NCI-H1048 (cell line): ENCODE data around the gene UCK2.

ENCODE experiments used
- DNase-seq: peaks from one replicate; lab custom pipeline; 2025; lab: John Stamatoyannopoulos, UW

Gene UCK2

DNA sequence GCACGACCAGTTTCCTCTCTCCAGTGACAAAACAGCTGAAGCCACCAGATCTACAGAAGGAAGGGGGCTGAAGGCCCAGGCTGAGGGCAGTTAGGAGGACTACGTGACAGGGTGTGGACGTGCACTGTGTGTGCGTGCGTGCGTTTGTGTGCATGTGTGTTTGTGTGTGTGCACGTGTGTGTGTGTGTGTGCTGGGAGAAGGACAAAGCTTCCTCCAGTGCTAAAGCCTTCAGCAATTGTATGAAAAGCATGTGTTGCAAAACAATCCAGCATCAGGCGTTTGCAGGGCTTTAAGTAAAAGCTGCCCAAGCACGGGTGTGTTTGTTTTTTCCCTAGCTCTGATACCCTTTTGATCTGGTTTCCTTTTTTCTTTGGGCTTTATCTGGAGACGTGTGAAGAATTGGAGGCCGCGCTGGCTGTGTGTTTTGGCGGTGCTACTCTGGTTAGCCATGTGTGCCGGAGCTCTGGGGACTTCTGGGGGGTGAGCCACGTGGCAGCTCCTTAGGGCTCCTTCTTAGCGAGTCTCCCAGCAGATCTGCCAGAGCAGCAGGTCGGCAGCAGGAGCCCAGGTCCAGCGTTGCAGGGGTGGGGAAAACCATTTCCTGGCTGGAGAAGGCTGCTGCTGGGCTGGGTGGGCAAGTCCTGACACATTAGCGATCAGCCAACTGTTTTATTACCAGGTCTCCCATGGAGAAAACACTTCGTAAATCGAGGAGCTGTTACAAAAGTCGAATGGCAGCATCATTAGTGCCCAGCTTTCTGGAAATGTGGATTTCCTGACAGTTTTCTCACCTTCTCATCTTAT, 73.4 kb downstream of the UCK2 start:
- no peak for DNase-seq

DNA sequence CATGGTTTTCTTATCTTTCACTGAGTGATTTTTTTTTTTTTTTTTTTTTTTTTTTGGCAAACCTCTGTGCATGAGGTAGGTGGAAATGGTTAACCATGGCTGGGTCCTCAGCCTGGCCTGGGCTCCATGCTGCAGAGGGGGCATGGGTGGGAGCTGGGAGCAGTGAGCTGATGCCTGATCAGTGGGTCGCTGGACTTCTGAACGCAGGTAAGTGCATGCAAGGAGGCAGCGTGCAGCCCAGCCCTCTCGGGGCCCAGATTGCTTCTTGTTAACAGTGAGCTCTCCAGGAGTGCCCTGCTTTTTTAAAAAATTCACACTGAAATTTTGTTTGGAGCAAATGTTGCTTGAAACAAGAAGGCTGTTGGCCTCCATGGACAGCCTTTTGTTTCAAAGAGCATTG, 75.2 kb downstream of the UCK2 start:
- no peak for DNase-seq

DNA sequence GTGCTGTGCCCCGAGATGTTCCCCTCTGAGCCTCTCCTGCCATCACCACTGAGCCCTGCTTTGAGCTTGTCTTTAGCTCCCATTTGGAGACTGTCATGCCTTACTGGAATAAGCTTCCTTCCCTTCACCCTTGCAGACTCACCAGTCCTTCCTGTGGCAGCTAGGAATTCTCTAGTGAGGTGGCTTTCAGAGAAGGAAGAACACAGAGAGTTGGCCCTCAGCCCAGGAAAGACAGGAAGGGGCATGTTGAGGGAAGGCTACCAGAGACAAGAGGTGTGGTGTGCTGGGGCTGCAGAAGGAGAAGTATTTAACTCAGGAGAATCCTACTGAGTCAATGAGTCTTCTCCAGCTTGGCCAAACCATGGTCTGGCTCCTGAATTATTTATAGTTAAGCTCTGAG, 76.3 kb downstream of the UCK2 start:
- no peak for DNase-seq

DNA sequence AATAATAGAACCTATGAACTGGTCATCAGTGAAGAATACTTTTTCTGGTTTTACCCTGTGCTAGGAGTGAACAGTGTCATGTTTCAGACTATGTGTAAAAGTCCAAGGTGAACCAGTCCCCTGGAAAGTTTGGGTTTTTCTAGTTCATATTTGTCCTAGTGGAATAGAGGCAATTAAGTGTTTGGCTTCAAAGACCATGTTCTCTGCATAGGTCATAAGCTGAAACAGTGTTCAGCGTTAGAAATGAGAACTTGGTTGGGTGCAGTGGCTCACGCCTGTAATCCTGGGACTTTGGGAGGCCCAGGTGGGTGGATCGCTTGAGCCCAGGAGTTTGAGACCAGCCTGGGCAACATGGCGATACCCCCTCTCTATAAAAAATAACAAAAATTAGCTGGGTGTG, 77.5 kb downstream of the UCK2 start:
- DNase-seq: no peak

DNA sequence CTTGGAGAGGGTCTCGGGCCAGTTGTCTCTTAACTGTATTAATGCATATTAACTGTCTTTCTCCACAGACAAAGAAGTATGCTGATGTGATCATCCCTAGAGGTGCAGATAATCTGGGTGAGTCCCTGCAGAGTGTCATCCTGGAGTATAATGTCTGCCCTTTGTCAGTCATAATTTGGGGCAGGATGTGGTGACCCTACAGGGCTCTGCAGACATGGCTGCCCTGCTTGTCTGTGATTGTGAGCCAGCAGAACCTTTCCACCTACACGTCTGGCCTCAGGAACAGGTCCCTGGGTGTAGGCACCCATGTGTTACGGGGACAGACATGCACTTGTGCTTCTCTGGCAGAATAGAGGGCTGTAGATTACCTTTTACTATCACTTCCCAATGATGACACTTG, 78.4 kb downstream of the UCK2 start:
- DNase-seq: no peak

DNA sequence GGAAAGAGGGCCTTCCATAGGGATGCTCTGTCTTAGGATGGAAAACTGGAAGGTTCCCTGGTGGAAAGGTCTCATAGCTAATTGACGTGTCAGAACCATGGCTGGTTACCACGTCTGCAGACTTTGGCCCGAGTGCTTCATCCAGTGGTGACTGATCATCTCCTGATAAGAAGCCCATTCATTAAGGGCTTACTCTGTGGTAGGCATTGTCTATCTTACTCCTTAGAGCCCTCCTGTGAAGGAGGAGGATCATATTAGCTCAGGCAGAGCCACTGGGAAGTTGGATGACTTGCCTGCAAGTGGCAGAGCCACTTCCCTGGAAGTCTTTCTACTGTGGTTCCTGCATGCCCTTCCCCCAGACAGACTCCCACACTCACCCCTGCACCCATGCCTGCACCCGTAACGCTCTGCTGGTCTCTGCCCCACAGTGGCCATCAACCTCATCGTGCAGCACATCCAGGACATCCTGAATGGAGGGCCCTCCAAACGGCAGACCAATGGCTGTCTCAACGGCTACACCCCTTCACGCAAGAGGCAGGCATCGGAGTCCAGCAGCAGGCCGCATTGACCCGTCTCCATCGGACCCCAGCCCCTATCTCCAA, 79.9 kb downstream of the UCK2 start:
- no peak for DNase-seq

DNA sequence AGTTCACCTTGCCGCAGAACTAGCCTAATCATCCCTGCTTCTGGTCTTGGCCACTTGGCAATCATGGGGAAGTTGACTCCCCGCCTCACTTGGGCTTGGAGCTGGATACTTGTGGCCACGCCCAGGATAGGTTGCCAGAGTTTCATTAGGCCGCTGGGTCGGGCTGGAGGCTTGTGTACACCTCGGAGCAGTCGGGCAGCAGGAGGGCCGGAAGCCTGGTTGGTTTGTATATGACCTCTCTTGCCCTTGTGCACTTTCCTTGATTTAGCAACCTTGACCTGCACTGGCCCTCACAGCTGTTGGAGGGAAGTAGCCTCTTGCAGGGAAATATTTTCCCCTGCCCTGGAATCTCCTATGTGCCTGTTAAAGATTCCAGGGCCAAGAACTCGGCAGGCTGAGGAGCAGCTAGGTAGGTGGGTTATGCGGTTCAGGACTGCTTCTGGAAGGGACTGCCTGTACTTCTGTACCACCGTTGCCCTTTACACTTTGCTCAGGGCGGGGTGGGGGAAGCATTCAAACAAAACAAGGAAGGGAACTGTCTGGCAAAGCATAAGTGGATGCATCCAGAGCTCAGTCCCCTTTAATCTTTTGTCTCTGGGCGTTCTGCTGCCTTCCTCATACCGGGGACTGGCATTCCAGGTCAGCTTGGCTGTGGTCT, 83.5 kb downstream of the UCK2 start:
- no peak for DNase-seq

DNA sequence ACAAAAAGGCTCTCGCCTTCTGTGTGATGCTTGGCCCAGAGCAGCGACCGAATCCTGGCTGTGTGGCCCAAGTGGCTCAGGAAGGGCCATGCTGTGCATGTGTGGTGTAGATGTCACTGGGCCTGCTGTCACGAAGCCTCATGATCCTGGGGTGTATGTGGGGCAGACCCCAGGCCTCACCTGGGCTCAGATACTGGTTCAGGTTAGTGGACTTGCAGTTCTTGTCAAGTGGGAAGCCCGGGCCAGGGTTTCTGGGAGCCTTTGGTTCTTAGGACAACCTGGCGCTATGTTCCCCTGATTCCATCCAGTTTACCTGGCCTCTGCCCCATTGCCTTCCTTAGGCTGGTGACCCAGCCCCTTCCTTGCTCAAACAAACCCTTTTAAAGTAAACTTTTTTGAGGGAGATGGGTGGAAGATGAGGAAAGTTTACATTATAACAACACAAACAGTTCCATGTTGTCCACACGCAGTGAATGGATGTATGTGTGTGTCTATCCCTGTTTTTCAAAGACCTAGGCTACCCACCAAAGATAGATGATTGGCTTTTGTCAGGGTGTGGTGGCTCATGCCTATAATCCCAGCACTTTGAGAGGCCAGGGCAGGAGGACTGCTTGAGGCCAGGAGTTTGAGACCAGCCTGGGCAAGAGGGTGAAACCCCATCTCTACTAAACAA, 84.3 kb downstream of the UCK2 start:
- no peak for DNase-seq

DNA sequence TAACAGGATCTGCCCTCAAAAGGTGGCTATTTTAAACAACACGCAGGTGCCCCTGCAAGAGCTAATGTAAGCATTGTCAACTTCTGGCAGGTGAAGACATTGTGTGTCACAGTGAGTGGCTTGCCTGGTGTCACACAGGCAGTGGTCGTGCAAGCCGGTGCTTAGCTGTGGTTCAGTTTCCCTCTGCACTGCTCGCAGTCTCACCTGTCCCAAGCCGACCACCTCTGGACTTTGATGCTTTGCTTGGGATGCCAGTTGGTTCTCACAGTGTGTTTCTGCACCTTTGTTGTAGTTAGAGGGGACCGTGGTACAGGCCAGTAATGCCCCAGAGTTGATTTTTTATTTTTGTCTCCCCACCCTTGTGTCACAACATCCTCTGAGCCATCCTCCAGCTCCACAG, 85.2 kb downstream of the UCK2 start:
- no peak for DNase-seq

DNA sequence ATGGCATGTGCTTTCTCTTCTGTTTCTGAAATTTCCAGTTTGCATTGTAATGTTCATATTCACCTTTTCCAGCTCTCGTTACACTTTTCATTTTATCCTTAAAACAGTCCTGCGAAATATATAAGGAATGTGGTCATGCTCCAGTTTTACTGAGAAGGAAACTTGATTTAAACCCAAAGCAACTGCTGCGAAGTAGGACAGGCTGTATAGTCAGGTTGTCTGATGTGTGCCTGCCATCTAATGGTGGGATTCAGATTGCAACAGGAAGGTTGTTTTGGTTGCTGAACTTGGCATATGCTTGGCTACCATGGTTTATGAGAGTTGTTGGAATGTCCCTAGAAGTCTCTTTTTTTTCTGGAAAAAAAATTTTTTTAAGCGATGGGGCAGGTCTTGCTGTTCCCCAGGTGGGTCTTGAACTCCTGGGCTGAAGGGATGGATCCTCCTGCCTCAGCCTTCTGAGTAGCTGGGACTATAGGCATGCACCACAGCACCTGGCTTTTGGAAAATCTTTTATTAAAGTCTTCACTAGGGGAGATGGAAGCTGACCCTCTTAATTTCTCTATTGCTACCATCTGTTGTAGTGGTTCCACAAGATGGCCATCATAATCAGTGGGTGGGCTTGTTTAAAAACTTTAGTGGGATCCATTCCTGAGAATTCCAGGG, 86.9 kb downstream of the UCK2 start:
- DNase-seq: peak; percentile 40

DNA sequence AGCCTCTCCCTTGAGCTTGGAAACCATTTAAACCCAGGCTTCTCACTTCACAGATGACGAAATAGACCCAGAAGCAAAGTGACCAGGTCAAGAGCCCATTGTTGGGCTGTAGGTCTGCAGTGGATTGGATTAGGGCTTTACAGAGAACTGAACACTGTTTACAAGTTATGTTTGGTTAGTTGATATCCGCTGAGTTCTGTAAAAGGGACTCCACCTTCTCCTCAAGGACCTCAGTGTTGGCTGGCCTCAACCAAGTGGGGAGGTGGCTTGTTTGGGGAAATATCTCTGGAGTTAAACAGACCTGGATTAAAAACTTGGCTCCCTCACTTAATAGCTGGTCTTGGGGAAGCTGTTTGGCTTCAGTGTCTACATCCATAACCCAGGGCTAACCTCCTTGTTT, 88.1 kb downstream of the UCK2 start:
- DNase-seq: no peak

DNA sequence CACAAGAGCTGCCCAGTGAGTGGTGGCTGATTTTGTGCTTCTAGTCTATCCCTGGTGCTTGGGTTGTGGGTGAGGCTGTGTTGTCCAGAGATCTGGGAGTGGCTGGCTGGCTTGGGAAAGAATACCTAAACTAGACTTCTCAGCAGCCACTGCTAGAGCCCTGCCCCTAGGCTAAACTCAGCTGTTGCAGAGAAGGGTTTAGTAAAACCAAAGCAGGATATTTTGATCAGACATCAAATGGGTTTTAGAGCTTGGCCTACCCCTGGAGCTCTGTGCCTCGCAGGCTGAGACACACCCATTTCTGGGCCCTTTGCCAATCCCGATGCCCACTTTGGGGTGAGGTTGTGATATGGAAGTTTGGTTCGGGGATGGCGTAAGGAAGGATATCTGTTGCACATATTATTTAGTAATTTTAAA, 88.5 kb downstream of the UCK2 start:
- DNase-seq: no peak

DNA sequence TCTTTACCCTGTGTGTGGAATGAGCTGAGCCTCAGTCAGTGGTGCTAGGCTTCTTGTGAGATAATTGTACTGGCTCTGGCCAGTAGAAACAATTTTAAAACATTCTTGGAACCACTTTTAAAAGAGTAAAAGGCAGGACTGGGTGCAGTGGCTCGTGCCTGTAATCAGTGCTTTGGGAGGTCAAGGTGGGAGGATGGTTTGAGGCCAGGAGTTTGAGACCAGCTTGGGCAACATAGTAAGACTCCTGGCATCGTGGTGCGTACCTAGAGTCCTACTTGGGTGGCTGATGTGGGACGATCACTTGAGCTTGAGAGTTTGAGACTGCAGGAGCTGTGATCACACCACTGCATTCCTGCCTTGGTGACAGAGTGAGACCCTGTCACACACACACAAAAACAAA, 89.8 kb downstream of the UCK2 start:
- no peak for DNase-seq

DNA sequence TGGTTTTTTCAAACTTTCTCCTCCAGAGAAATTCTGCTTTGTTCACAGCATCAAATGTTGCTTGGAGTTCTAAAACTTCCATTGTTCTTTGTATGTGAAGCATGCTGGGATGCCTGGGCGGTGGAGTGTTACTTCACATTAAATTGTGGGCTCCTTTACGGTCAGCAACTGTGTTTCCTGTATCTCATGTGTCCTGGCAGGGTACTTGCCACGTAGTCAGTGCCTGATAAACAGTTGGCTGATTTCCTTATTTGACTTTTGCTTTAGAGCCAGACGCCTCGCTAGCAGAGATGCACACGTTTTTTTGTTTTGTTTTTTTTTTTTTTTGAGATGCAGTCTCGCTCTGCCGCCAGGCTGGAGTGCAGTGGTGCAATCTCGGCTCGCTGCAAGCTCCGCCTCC, 96.7 kb downstream of the UCK2 start:
- DNase-seq: no peak

DNA sequence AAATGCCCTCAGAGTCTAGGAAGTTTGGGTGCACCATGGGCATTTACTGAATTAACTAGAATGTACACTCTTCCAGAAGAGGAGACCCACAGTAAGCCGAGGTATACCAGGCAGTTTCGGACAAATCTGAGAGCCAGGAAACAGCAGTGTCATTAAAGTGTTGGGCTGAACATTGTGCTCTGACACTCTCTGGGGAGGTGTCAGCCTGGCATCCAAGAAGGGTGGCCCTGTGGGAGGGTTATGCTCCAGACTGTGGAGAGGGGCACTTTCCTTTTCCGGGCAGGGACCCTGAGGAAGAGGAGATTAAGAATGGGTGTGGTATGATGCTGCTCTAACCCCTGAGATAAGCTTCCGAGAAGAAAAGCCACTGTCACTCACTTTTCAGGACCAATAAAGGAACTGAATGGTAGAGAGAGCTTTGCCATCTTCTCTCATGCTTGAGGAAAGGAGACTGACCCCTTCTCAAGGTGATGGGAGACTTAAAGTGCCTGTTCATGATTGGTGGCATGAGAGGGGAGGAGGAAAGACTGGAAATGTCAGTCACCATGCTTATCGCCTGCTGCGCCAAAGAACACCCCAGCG, 98.2 kb downstream of the UCK2 start:
- no peak for DNase-seq

DNA sequence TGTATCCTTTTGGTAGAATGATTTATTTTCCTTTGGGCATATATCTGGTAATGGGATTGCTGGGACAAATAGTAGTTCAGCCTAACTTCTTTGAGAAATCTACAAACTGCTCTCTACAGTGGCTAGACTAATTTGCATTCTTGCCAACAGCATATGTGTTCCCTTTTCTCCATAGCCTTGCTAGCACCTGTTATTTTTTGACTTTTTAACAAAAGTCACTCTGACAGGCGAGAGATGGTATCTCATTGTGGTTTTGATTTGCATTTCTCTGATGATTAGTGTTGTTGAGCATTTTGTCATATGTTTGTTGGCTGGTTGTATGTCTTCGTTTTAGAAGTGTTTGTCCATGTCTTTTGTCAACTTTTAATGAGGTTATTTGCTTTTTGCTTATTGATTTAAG, 99.8 kb downstream of the UCK2 start:
- DNase-seq: no peak

DNA sequence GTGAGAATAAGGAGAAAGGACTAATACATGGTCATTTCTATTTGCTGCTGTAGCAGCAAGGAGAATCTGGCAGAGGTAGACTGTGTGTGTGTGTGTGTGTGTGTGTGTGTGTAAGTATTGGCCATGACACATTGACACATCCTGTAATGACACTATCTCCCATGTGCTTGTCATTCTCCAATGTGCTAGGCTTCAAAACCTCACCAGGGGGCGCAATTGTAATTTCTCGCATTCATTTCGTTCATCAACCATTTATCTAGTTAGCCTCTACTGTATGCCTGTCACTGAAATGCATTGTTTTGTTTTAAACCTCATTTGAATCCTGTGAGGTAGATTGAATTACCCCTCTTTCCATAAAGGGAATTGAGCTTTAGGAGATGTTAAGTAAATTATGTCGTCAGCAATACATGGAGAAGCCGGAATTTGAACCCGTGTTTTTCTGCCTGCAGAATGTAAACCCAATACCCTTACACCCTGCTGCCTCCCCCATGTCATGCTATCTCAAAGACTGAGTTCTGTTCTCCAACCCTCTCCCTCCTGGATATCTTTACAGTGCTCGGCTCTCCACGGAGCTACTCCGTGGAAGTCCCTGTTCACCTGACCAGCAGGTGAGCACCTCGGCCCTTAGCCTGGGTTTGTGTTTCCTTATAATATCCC, 100.8 kb downstream of the UCK2 start:
- DNase-seq: peak; percentile 57

DNA sequence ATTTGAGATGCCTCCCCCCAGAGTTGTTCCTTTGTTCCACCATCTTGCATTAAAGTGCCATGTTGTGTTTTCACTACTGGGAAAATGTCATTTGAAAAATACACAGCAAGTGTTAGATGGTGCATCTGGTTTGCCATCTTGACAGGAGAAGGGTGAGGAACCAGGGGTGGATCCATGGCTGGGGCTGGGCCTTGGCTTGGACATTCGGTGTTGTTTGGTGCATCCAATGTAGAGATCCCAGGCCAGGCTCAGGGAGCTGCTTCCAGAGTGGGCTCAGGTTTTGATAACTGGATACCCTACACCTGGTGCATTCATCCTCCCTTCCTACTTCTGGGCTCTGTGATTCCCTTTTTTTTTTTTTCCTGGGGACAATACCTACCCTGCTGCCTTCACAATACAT, 103.5 kb downstream of the UCK2 start:
- no peak for DNase-seq

DNA sequence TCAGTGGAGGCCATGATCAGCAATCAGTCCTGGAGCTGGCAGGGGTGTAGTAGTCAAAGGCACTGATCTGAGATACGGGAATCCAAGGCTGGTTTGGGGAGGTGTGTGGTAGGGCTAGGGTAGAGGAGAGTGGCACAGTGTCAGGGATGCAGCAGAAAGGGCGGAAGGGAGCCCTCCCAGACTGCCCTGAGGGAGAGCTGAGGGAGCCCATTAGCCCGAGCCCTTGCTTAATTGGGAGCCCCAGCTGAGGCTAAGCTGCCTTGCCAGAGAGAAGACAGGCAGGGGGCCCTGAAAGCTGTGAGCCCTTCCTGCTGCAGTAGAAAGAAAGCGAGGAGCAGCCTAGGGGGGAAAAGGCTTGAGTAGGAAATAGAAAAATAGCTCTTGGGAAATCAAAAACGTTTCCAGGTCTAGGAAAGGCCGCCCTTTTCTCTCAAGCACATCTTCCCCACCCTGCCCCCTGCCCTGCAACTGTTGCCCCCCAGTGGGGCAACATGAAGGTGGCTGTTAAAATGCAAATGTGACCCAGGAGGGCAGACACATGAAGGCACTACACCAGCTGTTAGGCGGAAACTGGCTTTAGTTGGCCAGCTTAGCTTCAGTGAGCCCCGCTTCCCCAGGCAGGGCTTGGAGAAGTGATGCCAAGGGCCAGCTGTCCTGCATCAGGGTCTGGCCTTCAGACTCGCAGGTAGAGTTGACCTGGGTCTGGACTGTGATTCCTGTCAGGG, 106.2 kb downstream of the UCK2 start:
- no peak for DNase-seq

DNA sequence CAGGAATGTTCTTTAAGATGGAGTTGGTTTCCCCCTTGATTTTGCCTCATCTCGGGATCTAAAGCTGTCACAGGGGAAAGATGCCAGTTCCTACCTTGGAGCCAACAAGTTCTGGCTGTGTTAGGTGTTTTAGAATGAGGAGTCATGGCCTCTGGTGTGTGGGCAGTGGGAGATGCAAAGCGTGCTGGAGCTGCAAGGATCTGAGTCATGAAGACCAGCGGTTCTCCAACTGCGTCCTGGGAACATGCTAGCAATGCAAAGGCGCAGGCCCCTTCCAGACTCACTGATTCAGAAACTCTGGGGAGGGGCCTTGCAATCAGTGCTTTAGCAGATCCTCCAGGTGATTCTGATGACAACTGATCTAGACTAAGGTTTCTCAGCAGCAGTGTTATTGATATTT, 109.1 kb downstream of the UCK2 start:
- no peak for DNase-seq

DNA sequence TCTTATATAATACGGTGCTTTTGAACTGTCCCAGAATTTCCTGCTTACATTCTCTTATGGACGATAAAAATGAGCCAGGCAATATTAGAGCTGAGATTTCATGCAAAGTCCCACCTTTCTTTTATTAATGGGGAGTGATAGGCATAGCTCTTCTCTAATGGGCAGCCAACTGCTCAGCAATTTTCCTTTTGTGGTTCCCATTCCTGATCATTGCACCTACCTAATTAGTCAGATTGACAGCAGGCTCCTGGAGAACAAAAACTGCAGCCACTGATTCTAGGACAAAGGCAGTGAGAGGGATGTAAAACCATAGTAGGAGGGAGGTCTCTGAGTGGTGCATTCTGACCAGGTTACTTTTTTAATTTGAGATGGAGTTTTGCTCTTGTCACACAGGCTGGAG, 110.4 kb downstream of the UCK2 start:
- no peak for DNase-seq
